GM19468 (cell line): ENCODE results near the gene CPAMD8.
"Not testable (repeated sequence)": the region's sequence is repeated elsewhere in the genome, so short reads cannot be mapped to it uniquely, and the experiment has no call there.

ENCODE experiments used
- ATAC-seq: cut with Tn5 transposase; IDR thresholded peaks from one replicate; pipeline ENCODE4 v1.9.1; 2021; ENCODE audit warnings: mild to moderate bottlenecking, moderate library complexity, moderate number of reproducible peaks; ENCODE audit not compliant: unreplicated experiment; ENCODE audit errors: extremely low read depth

CPAMD8 gene

DNA sequence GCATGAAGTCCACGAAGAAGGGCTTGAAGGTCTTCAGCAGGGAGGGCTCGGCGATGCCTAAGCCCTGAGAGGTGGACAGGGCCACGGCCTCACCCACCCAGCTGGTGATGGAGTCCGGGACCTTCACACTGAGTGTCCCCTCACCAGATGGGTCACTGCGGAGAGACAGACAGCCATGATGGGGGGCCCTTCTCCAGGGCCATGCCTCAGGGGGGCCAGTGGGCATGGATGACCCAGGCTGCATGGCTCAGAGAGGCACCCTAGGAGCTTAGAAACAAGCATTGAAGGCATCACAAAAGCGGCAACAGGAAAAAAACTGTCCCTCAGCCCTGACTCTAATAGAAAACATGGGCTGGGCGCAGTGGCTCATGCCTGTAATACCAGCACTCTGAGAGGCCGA, 74.6 kb downstream of the CPAMD8 start:
- ATAC-seq, result no peak

DNA sequence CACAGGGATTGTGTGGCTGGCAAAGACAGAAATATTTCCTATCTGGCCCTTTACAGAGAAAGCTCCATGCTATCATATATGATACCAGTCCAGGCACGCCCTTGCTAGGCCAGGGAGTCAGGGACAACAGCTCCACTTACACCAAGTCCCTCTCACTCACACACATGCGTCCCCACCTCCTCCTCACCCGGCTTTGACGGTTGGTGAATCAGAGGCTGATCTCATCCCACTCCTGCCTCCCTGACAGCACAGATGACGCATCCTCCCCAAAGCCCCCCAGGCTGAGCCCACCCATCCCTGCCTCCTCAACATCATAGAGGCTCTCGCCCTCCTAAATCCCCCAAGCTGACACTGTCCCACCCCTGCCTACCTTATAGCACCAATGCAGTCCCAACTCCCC, 75.1 kb downstream of the CPAMD8 start:
- ATAC-seq, result no peak

DNA sequence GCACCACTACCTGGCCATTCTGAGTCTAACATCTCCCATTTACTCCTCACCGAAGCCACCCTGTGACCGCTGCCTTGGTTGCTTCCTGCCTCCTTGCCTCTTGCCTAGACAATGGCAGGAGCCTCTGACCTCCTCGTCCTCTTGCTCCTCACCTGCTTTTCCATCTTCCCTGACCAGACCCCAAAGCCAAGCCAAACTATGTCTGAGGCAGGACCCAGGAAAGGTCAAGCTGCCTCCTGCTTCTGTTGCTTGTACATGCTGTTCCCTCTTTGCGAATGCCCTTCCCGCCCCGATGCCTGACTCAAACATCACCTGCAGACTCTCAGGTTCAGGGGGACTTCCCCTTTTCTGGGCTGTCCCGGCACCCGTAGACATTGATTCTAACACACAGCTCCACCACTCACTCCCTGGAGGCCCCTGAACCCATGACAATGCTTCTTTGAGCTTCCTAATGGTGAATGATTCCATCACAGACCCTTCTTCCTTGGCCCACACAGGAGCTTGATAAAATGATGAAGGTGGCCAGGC, 77.0 kb downstream of the CPAMD8 start:
- ATAC-seq, result no peak

DNA sequence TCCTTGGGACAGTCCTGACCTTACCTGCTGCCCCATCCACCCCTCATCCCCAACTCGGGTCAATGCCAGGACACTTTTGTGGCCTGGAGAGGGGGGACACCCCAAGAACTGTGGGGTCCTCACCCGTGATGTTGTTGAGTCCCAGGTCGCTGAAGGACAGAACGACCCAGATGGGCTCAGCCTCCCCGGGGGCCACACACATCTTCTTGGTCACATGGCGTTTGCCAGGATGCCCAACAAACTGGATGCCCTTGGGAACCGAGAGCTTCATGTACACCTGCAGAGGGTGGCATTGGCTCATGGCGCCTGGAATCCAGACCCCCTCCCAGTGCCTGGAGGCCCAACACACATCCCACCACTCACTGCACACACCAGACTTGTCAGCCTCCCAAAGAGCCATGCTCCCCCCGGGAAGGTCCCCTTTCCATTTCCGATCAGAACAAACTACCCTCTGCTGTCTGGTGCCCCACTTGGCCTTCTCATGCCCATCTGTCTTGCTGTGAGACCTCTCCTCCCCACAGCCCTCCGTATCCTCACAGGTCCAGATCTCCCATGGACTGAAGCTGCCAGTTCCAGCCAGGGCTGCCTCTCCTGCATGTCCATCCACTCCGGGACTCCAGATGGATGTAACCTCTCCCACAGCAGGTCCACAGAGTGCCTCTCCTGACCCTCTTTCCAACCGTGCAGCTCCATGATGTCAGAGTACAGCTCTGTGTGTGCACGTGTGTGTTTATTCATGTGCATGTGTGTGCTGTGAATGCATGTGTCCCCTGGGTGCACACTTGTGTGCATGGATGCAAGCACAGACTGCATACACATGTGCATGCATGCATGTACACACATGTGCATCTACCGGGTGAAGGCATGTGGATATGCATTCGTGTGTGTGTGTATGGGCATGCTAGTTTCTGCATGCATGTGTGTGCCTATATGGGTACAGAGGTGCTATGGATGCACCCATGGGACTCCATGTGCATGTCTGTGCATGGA, 79.4 kb downstream of the CPAMD8 start:
- no peak for ATAC-seq

DNA sequence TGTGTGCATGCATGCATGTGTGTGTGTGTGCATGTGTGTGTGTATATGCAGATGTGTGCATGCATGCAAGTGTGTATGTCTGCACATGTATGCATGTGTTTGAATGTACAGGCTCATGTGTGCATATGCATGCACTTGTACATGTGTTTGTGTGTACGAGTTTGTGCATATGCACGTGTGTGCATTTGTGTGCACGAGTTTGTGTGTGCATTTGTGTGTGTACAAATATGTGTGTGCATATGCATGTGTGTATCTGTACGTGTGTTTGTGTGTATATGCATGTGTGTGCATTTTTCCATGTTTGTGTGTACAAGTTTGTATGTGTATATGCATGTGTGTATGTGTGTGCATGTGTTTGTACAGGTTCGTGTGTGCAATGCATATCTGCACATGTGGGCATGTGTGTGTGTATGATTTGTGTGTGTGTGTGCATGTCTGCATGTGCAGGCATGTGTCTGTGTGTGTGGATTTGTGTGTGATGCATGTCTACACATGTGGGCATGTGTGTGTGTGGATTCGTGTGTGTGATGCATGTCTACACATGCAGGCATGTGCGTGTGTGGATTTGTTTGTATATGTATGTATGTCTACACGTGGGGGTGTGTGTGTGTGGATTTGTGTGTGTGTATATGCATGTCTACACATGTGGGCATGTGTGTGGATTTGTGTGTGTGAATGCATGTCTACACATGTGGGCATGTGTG, 80.7 kb downstream of the CPAMD8 start:
- no peak for ATAC-seq

DNA sequence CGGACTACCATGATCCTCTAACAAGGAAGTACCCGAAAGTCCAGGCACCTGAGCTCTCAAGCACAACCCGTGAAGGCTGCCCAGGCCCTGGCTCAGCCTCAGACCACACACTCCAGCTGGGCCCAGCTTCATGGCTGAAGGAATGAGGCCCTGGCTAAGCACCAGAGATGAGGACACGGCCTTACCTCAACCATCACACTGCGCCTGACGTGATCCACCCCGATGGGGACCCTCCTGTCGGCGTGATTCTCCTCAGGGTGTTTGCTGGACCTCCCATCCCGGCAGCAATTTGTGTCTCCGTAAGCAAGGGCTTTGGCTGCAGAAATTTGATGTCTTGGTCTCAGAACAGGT, 81.3 kb downstream of the CPAMD8 start:
- no peak for ATAC-seq

DNA sequence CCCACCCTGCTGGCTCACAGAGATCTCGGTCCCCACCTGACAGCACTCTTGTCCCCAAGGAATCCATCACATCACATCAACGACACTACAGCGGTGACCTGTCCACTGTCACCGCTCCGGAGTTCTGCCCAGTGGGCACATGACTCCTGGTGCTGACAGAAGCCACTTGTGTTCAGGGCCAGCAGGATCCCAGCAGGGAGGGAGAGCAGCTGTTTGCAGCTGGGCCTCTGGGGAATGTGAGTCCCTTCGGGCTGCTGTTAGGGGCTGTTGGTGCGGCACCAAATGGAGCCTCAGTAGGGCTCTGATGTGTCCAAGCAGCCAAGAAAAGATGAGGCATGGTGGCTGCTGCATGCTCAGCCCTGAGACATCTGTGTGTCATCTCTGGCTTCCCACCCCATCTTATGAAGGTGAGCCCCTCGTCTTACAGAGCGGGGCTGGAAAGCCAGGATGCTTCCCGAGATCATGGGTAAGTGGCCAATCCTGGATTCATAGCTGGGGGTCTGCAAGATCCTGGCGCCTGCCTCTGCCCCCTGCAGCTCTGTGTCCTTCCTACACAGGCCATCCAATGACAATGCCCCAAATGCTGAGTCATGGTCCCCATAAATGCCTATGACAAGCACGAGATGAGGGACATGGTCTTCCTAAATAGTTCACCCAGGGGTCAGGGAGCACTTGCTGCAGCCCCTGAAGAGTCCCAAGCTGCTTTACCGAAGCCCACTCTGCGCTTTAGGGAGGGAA, 81.8 kb downstream of the CPAMD8 start:
- ATAC-seq, result no peak

DNA sequence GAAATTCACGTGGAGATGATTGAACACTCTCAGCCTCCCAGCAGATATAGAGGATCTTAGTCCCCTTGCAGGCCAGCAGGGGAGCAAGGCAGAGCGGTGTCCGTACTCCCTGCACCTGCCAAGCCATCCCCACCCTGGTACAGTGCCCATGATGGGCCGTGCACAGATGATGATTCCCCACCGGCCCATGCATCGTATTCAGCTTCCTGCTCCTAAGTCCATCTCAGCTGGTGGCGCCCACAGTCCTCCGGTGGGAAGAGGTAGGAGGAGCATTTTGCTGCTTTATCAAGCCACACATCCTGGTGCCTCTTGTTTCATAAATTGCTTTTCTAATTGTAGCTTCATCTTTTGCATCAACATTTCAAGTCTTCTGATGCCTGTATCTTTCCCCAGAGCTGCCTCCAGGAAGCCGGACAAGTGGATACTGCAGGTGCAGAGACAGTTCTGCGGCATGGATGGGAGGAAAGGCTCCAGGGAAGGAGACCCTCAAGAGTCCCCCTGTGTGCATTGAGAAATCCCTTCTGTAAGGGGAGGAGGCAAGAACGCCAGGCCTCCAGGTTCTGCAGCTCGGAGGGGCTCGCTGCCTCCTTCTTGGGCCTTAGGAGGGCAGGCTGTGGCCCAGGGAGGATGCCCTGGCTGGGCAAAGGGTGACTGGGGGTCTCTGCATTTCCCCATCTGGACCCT, 82.5 kb downstream of the CPAMD8 start:
- no peak for ATAC-seq

DNA sequence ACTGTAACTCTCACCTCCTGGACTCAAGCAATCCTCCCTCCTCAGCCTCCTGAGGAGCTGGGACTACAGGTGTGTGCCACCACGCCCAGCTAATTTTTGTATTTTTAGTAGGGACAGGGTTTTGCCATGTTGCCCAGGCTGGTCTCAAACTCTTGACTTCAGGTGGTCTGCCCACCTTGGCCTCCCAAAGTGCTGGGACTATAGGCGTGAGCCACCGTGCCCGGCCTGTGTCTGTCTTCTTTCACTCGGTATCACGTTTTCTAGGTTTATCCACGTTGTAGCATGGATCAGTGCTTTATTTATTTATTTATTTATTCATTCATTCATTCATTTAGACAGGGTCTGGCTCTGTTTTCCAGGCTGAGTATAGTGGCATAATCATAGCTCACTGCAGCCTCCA, 83.5 kb downstream of the CPAMD8 start:
- ATAC-seq, result not testable (repeated sequence)

DNA sequence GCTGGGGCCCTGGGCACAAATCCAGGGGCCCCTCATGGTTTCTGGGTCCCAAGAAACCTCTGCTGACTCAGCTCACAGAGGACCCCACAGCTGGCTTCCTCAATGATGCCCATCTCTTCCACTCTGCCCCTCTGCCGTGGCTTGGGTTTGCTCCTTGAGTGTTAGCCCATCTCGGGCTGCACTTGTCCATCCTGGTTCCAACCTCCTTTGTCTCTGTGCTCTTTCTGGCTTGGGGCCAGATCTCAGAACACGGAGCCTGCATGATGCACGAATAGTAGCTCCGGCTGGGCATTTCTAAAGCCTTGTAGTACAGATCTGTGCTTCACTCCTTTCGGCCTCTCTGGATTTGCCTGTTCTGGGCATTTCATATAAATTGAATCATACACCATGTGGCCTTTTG, 84.0 kb downstream of the CPAMD8 start:
- no peak for ATAC-seq

DNA sequence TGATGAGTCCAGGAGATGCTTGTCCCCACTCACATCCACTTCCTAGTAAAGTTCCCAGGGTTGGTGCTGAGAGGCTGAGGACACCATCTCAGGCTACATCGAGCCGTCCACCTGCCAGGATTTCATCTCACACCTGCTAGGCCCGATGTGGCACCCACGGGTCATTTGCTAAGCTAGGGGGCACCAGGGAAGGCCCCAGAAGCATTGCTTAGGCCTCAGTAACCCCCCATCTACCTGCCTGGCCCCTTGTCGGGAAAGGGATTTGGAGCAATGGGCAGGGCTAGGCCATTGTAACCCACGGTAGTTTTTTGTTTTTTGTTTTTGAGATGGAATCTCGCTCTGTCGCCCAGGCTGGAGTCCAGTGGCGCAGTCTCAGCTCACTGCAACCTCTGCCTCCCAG, 86.0 kb downstream of the CPAMD8 start:
- no peak for ATAC-seq

DNA sequence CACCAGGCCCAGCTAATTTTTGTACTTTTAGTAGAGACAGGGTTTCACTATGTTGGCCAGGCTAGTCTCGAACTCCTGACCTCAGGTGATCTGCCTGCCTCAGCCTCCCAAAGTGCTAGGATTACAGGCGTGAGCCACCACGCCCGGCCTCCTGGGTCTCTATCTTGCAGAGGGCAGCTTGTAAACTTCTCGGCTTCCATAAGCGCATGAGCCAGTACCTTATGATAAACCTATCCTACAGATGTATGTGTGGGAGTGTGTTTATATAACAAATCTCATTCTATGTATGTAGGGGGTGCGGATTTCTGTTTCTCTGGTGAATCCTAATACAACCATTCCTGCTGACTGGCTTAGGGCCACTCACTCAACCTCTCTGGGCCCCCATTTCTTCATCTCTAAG, 86.5 kb downstream of the CPAMD8 start:
- ATAC-seq, result not testable (repeated sequence)

DNA sequence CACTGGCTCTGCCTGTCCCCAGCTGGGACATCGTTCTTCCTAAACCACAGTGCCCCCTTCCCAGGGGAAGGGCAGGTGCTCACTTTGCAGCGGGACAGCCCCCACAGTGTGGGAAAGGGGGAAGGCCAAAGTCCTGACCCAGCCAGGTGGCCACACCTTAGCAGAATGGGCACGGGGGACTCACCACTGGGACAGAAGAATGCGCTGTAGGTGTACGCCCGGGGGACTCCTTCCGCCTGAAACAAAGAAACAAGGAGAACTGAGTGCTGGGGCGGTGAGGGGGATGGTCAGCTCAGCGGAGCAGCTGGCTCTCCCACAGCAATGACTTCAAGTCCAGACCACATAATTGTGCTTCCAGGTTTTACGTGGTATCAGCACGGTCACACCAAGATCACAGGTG, 88.4 kb downstream of the CPAMD8 start:
- ATAC-seq, result no peak

DNA sequence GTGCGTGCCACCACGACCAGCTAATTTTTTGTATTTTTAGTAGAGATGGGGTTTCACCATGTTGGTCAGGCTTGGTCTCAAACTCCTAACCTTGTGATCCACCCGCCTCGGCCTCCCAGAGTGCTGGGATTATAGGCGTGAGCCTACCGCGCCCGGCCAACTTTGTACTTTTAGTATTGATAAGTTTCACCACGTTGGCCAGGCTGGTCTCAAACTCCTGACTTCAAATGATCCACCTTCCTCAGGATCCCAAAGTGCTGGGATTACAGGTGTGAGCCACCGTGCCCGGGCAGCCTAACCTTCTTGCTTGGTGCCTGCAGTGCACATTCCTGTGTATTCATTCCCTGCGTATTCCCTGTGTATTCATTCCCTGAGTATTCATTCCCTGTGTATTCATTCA, 88.8 kb downstream of the CPAMD8 start:
- ATAC-seq, result not testable (repeated sequence)

DNA sequence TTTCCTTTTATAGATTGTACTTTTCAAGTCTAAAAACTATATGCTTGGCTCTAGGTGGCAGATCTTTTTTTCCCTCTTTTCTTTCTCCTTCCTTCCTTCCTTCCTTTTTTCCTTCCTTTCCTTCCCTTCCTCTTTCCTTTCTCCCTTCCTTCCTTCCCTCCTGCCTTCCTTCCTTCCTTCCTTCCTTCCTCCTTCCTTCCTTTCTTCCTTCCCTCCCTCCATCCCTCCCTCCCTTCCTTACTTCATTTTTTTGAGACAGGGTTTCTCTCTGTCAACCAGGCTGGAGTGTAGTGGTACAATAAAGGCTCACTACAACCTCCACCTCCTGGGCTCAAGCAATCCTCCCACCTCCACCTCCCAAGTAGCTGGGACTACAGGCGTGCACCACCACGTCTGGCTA, 89.7 kb downstream of the CPAMD8 start:
- ATAC-seq, result no peak

DNA sequence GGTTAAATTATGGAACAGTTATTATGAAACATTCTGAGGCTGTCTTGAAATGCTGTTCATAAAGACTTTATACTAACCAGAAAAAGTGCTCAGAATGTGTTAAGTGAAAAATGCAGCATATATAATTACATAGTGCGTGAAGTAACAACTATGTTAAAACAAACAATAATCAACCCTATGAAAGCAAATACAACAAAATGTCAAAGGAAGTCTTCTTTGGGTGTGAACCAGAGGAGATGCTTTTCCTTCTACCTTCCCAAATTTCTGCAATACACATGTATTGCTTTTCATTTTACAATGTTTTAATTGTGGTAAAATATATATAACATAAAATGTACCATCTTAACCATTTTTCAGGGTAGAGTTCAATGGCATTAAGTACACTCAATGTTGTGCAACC, 92.1 kb downstream of the CPAMD8 start:
- ATAC-seq, result no peak

DNA sequence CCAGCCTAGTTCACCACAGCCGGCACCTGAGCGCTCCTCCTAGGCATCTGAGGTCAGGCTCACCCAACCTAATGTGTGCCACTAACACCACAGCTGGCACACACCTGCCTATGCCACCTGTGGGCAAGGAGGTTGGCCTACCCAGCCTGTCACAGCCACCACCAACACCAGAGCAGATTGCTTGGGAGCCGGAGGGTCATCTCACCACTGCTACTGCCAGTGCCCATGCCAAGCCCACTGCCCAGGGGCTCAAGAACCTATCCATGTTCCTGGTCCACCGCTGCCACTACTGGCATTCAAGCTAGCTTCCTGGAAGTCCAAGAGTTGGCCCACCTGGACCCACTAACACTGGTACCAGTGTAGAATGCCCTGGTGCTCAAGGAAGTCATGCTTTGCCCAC, 95.3 kb downstream of the CPAMD8 start:
- ATAC-seq, result no peak

DNA sequence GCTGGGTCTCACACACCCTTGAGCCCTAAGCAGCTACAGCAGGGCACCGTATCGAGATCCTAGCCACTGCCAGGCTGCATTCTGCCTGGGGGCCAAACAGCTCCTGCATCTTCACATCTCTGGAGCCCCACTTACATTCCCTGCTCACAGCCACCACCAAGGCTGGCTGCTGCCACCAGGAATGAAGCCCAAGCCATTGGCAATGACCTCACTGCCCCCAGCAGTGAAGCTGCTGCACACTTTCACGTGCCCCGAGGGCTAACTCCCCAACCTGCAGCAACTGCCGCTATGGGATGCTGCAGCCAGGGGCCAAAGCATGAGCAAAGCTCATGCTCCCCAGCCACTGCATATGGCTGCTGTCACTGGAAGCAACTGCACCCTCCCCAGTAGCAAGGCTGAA, 95.9 kb downstream of the CPAMD8 start:
- ATAC-seq, result no peak

DNA sequence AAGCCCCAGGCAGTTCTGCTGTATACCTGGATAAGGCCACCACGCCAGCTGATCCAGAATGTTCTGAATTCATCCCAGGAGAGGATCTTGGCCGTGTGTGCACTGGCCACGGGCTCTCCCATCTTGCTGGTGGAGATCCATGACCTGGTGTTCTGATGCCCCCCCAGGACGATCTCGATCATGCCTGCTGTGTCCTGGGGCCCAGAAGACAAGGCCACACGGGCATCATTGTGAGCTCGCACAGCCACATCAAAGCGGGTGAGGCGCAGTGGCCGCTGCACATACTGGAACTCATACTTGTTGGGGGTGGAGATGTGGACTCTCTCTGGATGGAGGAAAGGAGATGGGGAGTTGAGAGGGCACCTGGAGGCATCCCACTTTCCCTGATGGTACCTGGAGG, 97.7 kb downstream of the CPAMD8 start:
- no peak for ATAC-seq

DNA sequence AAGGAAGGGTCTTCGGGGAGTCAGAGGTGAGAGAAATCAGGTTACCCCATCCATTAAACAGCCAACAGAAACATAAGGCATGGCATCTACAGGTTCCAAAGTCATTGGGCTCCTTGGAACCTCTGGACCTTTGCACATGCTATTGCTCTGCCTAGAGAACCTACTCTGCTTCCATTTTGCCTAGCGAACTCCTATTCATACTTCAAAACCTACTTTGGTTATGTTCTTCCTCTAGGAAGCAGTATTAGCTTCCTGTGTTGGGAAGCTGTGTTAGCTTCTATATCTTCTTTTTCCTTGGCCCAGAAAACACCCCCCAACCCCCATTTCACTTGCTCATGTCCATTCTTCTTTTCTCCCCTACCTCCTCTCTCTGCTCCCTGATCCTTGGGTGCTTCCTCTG, 98.3 kb downstream of the CPAMD8 start:
- no peak for ATAC-seq
